Measurements from ENCODE around the gene GPR149.

- no peak for TF ChIP-seq POLR2A (IDR thresholded peaks at IDR 0.05; ENCODE audit: low read depth, low read length)
- TF ChIP-seq TAF1 (IDR thresholded peaks at IDR 0.05; ENCODE audit: borderline replicate concordance, low read depth, low read length): no peak
- no peak for TF ChIP-seq POLR2AphosphoS5 (IDR thresholded peaks at IDR 0.05; ENCODE audit: low read depth, low read length)
Measured at GRCh38 chr3:154338008-154338407, 92.0 kb downstream of the GPR149 start.

Data from GM12892 (cell line).